ENCODE results near the gene AOX1.

GRCh38 chr2:200592406-200593075 lies 6.7 kb downstream of the AOX1 start:
- no peak for TF ChIP-seq CTCF (IDR thresholded peaks at IDR 0.05)
- TF ChIP-seq POLR2A (IDR thresholded peaks at IDR 0.05), result no peak

Measured in thyroid gland (tissue), 4 donors.